HepG2 (cell line): ENCODE measurements around the gene C11orf86. TPM values are rescaled to one million over a fixed set of nuclear protein-coding genes. Genes with fewer than 3 reads are reported as not detected.

Experiments used
- AHR ChIP-seq: IDR thresholded peaks from 2 replicates; pipeline ENCODE4 v1.6.1; 2018; ENCODE audit warnings: missing genetic modification reagents, missing compliant biosample characterization
- BRCA1 ChIP-seq: sonication (generic); formaldehyde crosslinking; IDR thresholded peaks from 2 replicates; pipeline ENCODE4 v1.4.0; 2020; ENCODE audit warnings: missing genetic modification reagents
- ETV6 ChIP-seq: sonication (generic); formaldehyde crosslinking; conservative IDR thresholded peaks from 2 replicates; pipeline ENCODE4 v1.4.0; 2020; ENCODE audit warnings: missing genetic modification reagents
- HOXA5 ChIP-seq: sonication (generic); formaldehyde crosslinking; IDR thresholded peaks from 2 replicates; pipeline ENCODE4 v1.4.0; 2020; ENCODE audit warnings: missing genetic modification reagents
- KDM3A ChIP-seq: IDR thresholded peaks from 2 replicates; pipeline ENCODE4 v1.6.1; 2018; ENCODE audit warnings: low read depth, missing compliant biosample characterization
- SALL2 ChIP-seq: sonication (generic); formaldehyde crosslinking; IDR thresholded peaks from 2 replicates; pipeline ENCODE4 v1.8.1; 2023; ENCODE audit warnings: mild to moderate bottlenecking, missing genetic modification reagents, inconsistent platforms
- TEAD2 ChIP-seq: sonication (generic); formaldehyde crosslinking; IDR thresholded peaks from 2 replicates; pipeline ENCODE4 v1.9.0; 2021; ENCODE audit warnings: missing genetic modification reagents
- ZBTB8A ChIP-seq: sonication (generic); formaldehyde crosslinking; IDR thresholded peaks from 2 replicates; pipeline ENCODE4 v1.4.0; 2020; ENCODE audit warnings: mild to moderate bottlenecking, low read depth, missing genetic modification reagents, borderline replicate concordance
- ZMYM3 ChIP-seq: sonication (generic); formaldehyde crosslinking; IDR thresholded peaks from 2 replicates; pipeline ENCODE4 v1.5.1; 2020; ENCODE audit warnings: mild to moderate bottlenecking, missing genetic modification reagents
- ZNF232 ChIP-seq: sonication (generic); formaldehyde crosslinking; IDR thresholded peaks from 2 replicates; pipeline ENCODE4 v1.4.0; 2020; ENCODE audit warnings: missing genetic modification reagents, borderline replicate concordance
- ZNF550 ChIP-seq: sonication (generic); formaldehyde crosslinking; IDR thresholded peaks from 2 replicates; pipeline ENCODE4 v1.4.0; 2020; ENCODE audit warnings: mild to moderate bottlenecking, missing genetic modification reagents, borderline replicate concordance
- ZNF580 ChIP-seq: IDR thresholded peaks from 2 replicates; pipeline ENCODE4 v1.6.1; 2016; ENCODE audit warnings: low read depth, borderline replicate concordance
- ZSCAN20 ChIP-seq: sonication (generic); formaldehyde crosslinking; IDR thresholded peaks from 2 replicates; pipeline ENCODE4 v1.4.0; 2020; ENCODE audit warnings: missing genetic modification reagents, mild to moderate bottlenecking, borderline replicate concordance
- polyA plus RNA-seq, 8 experiments: library from polyadenylated mRNA; depleted of rRNA in 3 of 8; stranded (reverse) in 7 of 8; unstranded in 1 of 8; fragments of >200 nt; fragmentation: Illumina TruSeq in 4 of 8; extraction: Trizol in 4 of 8; gene quantifications; 2 replicates each; pipeline versions ENCODE4 v1.2.1 to v1.2.3, GENCODE V29; 2011 to 2016; ENCODE audit warnings: low read depth in 4 of 8, missing spikeins in 1 of 8, mixed read lengths in 1 of 8; ENCODE audit not compliant: insufficient read depth in 1 of 8
- total RNA-seq, 5 experiments: library from RNA; depleted of rRNA; stranded (reverse); fragments of >200 nt; fragmentation: Illumina TruSeq; extraction: Trizol; gene quantifications; 2 replicates each; pipeline ENCODE4 v1.2.3, GENCODE V29; 2016; ENCODE audit warnings: low read depth in 1 of 5
- TF ChIP-seq, protein P1 (sequence below): sonication (generic); formaldehyde crosslinking; IDR thresholded peaks from 2 replicates; pipeline ENCODE4 v1.5.0; 2020; ENCODE audit warnings: mild to moderate bottlenecking, missing genetic modification reagents
- TF ChIP-seq, protein P2 (sequence below): sonication (generic); formaldehyde crosslinking; IDR thresholded peaks from 2 replicates; pipeline ENCODE4 v1.8.1; 2023; ENCODE audit warnings: mild to moderate bottlenecking, inconsistent platforms, moderate library complexity, missing genetic modification reagents, borderline replicate concordance
- TF ChIP-seq, protein P3 (sequence below): sonication (generic); formaldehyde crosslinking; IDR thresholded peaks from 2 replicates; pipeline ENCODE4 v1.4.0; 2020; ENCODE audit warnings: mild to moderate bottlenecking, missing genetic modification reagents
- TF ChIP-seq, protein P4 (sequence below): sonication (generic); formaldehyde crosslinking; IDR thresholded peaks from 2 replicates; pipeline ENCODE4 v1.4.0; 2020; ENCODE audit warnings: missing genetic modification reagents

The C11orf86 gene
- total and polyA plus RNA-seq, 2 of the 13 experiments (the other 11 are each of a cell fraction or from before 2014, with no cell fraction given) = 0.11 to 0.18 TPM

DNA sequence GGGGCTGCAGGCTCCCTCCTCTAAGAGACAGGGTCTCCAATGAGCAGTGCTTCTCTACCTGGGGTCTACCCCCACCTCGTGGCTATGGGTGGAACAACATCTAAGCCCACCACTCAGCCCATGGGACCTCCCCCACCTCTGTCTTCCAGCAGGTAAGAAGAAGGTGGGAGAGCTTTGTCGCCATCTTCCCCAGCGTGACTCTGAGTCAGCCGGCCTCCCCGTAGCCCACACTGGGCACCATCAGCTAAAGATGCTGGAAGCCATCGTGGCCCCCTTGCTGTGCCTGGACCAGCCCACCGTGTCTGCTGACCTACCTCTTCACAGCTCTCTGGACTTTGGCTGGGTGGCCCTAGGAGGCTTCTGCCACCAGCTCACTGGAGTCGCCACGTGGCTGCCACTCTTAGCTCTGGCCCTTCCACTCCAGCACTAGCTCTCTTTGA lies 944 bp downstream of the C11orf86 start (continued):
- TF ChIP-seq HOXA5 (CRISPR knock-in tag) (no peak), ZNF550 (CRISPR knock-in tag) (no peak), ZNF232 (CRISPR knock-in tag) (no peak), SALL2 (CRISPR knock-in tag) (no peak), ZSCAN20 (no peak), ZBTB8A (CRISPR knock-in tag) (no peak), KDM3A (CRISPR knock-in tag) (0 out of 2 replicates have a peak, but pooled peaks have one; percentile 50), TEAD2 (CRISPR knock-in tag) (no peak), ZMYM3 (CRISPR knock-in tag) (peak; percentile 22; the same call in 1 of the 2 replicates), ZNF580 (CRISPR knock-in tag) (no peak), ETV6 (no peak), BRCA1 (CRISPR knock-in tag) (no peak), AHR (CRISPR knock-in tag) (peak; percentile 46; the same call in 1 of the 2 replicates)
- TF ChIP-seq, protein P1, sequence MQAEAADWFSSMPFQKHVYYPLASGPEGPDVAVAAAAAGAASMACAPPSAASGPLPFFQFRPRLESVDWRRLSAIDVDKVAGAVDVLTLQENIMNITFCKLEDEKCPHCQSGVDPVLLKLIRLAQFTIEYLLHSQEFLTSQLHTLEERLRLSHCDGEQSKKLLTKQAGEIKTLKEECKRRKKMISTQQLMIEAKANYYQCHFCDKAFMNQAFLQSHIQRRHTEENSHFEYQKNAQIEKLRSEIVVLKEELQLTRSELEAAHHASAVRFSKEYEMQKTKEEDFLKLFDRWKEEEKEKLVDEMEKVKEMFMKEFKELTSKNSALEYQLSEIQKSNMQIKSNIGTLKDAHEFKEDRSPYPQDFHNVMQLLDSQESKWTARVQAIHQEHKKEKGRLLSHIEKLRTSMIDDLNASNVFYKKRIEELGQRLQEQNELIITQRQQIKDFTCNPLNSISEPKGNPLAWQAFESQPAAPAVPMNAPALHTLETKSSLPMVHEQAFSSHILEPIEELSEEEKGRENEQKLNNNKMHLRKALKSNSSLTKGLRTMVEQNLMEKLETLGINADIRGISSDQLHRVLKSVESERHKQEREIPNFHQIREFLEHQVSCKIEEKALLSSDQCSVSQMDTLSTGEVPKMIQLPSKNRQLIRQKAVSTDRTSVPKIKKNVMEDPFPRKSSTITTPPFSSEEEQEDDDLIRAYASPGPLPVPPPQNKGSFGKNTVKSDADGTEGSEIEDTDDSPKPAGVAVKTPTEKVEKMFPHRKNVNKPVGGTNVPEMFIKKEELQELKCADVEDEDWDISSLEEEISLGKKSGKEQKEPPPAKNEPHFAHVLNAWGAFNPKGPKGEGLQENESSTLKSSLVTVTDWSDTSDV (CRISPR knock-in tag) = no peak
- TF ChIP-seq, protein P2, sequence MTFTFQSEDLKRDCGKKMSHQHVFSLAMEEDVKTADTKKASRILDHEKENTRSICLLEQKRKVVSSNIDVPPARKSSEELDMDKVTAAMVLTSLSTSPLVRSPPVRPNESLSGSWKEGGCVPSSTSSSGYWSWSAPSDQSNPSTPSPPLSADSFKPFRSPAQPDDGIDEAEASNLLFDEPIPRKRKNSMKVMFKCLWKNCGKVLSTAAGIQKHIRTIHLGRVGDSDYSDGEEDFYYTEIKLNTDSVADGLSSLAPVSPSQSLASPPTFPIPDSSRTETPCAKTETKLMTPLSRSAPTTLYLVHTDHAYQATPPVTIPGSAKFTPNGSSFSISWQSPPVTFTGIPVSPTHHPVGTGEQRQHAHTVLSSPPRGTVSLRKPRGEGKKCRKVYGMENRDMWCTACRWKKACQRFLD (CRISPR knock-in tag) = no peak
- TF ChIP-seq, protein P3, sequence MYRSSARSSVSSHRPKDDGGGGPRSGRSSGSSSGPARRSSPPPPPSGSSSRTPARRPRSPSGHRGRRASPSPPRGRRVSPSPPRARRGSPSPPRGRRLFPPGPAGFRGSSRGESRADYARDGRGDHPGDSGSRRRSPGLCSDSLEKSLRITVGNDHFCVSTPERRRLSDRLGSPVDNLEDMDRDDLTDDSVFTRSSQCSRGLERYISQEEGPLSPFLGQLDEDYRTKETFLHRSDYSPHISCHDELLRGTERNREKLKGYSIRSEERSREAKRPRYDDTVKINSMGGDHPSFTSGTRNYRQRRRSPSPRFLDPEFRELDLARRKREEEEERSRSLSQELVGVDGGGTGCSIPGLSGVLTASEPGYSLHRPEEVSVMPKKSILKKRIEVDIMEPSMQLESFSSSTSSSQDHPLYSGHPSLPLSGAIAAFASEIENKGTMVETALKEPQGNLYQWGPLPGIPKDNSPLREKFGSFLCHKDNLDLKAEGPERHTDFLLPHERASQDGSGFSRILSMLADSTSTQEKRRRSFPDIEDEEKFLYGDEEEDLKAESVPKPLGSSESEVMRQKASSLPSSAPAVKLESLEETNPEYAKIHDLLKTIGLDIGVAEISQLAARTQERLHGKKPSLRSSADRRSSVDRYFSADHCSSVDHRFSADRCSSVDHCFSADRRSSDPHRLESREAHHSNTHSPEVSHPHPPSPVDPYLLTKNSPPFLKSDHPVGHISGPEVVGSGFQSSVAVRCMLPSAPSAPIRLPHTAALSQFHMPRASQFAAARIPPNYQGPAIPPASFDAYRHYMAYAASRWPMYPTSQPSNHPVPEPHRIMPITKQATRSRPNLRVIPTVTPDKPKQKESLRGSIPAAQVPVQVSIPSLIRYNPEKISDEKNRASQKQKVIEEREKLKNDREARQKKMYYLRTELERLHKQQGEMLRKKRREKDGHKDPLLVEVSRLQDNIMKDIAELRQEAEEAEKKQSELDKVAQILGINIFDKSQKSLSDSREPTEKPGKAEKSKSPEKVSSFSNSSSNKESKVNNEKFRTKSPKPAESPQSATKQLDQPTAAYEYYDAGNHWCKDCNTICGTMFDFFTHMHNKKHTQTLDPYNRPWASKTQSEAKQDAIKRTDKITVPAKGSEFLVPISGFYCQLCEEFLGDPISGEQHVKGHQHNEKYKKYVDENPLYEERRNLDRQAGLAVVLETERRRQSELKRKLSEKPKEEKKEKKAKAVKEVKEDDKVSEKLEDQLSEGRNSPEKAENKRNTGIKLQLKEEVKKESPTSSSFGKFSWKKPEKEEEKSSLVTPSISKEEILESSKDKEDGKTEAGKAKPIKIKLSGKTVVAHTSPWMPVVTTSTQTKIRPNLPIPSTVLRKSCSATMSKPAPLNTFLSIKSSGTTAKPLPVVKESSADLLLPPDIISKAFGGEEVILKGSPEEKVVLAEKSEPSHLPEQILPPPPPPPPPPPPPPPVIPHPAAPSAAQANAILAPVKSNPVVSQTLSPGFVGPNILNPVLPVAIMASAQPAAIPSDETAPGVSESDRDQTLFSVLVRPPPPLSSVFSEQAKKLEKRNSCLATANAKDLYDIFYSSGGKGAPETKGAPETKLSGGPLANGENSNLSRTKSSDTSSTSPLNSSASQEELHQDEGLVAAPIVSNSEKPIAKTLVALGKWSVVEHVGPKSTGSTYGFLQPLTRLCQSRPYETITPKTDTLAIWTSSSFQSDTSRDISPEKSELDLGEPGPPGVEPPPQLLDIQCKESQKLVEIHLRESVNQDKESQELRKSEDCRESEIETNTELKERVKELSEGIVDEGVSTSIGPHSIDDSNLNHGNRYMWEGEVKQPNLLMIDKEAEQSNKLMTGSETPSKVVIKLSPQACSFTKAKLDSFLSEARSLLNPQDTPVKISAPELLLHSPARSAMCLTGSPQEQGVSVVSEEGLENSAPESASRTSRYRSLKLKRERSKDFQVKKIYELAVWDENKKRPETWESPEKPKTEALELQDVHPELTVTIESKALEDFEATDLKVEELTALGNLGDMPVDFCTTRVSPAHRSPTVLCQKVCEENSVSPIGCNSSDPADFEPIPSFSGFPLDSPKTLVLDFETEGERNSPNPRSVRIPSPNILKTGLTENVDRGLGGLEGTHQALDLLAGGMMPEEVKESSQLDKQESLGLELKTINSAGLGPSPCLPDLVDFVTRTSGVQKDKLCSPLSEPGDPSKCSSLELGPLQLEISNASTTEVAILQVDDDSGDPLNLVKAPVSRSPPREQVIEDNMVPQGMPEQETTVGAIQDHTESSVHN = no peak
- TF ChIP-seq, protein P4, sequence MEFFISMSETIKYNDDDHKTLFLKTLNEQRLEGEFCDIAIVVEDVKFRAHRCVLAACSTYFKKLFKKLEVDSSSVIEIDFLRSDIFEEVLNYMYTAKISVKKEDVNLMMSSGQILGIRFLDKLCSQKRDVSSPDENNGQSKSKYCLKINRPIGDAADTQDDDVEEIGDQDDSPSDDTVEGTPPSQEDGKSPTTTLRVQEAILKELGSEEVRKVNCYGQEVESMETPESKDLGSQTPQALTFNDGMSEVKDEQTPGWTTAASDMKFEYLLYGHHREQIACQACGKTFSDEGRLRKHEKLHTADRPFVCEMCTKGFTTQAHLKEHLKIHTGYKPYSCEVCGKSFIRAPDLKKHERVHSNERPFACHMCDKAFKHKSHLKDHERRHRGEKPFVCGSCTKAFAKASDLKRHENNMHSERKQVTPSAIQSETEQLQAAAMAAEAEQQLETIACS (CRISPR knock-in tag) = no peak
